HepG2 (cell line): ENCODE data around the gene CDC42BPG. TPM values are rescaled to one million over a fixed set of nuclear protein-coding genes. Genes with fewer than 3 reads are reported as not detected.

Source experiments
- BCL3 ChIP-seq: sonication (generic); formaldehyde crosslinking; IDR thresholded peaks from 2 replicates; pipeline ENCODE4 v1.5.1; 2020; ENCODE audit warnings: mild to moderate bottlenecking, missing genetic modification reagents, moderate library complexity
- CTCF ChIP-seq: sonication (generic); formaldehyde crosslinking; IDR thresholded peaks from 2 replicates; pipeline ENCODE4 v1.5.0; 2020; ENCODE audit warnings: mild to moderate bottlenecking, missing genetic modification reagents, moderate library complexity
- FOXA3 ChIP-seq: IDR thresholded peaks from 2 replicates; pipeline ENCODE4 v1.6.1; 2016; ENCODE audit warnings: missing genetic modification reagents, missing compliant biosample characterization
- KLF16 ChIP-seq, 2 experiments: sonication (generic) in 1 of 2; formaldehyde crosslinking in 1 of 2; IDR thresholded peaks; 2 replicates each; pipeline versions ENCODE4 v1.6.1 to v1.8.0; 2016 to 2023; ENCODE audit warnings: missing genetic modification reagents in 2 of 2, missing compliant biosample characterization in 1 of 2
- MED1 ChIP-seq: sonication (generic); formaldehyde crosslinking; IDR thresholded peaks from 2 replicates; pipeline ENCODE4 v1.4.0; 2020; ENCODE audit warnings: missing genetic modification reagents
- MYC ChIP-seq: sonication (generic); formaldehyde crosslinking; IDR thresholded peaks from 2 replicates; pipeline ENCODE4 v1.9.0; 2021; ENCODE audit warnings: missing genetic modification reagents, borderline replicate concordance
- NFKB2 ChIP-seq: sonication (generic); formaldehyde crosslinking; IDR thresholded peaks from 2 replicates; pipeline ENCODE4 v1.4.0; 2020; ENCODE audit warnings: missing genetic modification reagents, borderline replicate concordance
- NRL ChIP-seq: sonication (generic); formaldehyde crosslinking; IDR thresholded peaks from 2 replicates; pipeline ENCODE4 v1.5.0; 2020; ENCODE audit warnings: missing genetic modification reagents, mild to moderate bottlenecking, moderate library complexity, borderline replicate concordance
- SALL1 ChIP-seq: sonication (generic); formaldehyde crosslinking; IDR thresholded peaks from 2 replicates; pipeline ENCODE4 v1.8.0; 2022; ENCODE audit warnings: mild to moderate bottlenecking, missing genetic modification reagents
- SOX13 ChIP-seq, 3 experiments: fragments of 450-650 bp in 1 of 3; sonication (generic) in 1 of 3; formaldehyde crosslinking in 1 of 3; IDR thresholded peaks in 2 of 3; conservative IDR thresholded peaks in 1 of 3; 2 replicates each; pipeline versions ENCODE4 v1.5.0 to v1.6.1; 2016 to 2020; ENCODE audit warnings: antibody characterized with exemption in 1 of 3, mild to moderate bottlenecking in 1 of 3, missing compliant biosample characterization in 1 of 3, missing genetic modification reagents in 1 of 3, moderate library complexity in 1 of 3
- SPEN ChIP-seq: sonication (generic); formaldehyde crosslinking; IDR thresholded peaks from 2 replicates; pipeline ENCODE4 v1.5.1; 2020; ENCODE audit warnings: low read depth, mild to moderate bottlenecking, missing genetic modification reagents
- TARDBP ChIP-seq: sonication (generic); formaldehyde crosslinking; IDR thresholded peaks from 2 replicates; pipeline ENCODE4 v1.8.0; 2022; ENCODE audit warnings: mild to moderate bottlenecking, missing genetic modification reagents
- ZFP91 ChIP-seq: sonication (generic); formaldehyde crosslinking; IDR thresholded peaks from 2 replicates; pipeline ENCODE4 v1.9.0; 2022; ENCODE audit warnings: missing genetic modification reagents, mild to moderate bottlenecking, borderline replicate concordance
- ZNF235 ChIP-seq: sonication (generic); formaldehyde crosslinking; IDR thresholded peaks from 2 replicates; pipeline ENCODE4 v1.8.1; 2023; ENCODE audit warnings: mild to moderate bottlenecking, missing genetic modification reagents, borderline replicate concordance
- ZNF331 ChIP-seq: sonication (generic); formaldehyde crosslinking; IDR thresholded peaks from 2 replicates; pipeline ENCODE4 v1.4.0; 2020; ENCODE audit warnings: missing genetic modification reagents
- ZNF781 ChIP-seq: sonication (generic); formaldehyde crosslinking; IDR thresholded peaks from 2 replicates; pipeline ENCODE4 v1.5.1; 2020; ENCODE audit warnings: borderline replicate concordance, mild to moderate bottlenecking, missing genetic modification reagents; ENCODE audit errors: not compliant biosample characterization
- polyA plus RNA-seq, 8 experiments: library from polyadenylated mRNA; depleted of rRNA in 3 of 8; stranded (reverse) in 7 of 8; unstranded in 1 of 8; fragments of >200 nt; fragmentation: Illumina TruSeq in 4 of 8; extraction: Trizol in 4 of 8; gene quantifications; 2 replicates each; pipeline versions ENCODE4 v1.2.1 to v1.2.3, GENCODE V29; 2011 to 2016; ENCODE audit warnings: low read depth in 4 of 8, missing spikeins in 1 of 8, mixed read lengths in 1 of 8; ENCODE audit not compliant: insufficient read depth in 1 of 8
- total RNA-seq, 5 experiments: library from RNA; depleted of rRNA; stranded (reverse); fragments of >200 nt; fragmentation: Illumina TruSeq; extraction: Trizol; gene quantifications; 2 replicates each; pipeline ENCODE4 v1.2.3, GENCODE V29; 2016; ENCODE audit warnings: low read depth in 1 of 5

The CDC42BPG gene
- total and polyA plus RNA-seq, 2 of the 13 experiments (the other 11 are each of a cell fraction or from before 2014, with no cell fraction given), result 0.55 to 1.4 TPM

- TF ChIP-seq ZFP91 (CRISPR knock-in tag) (peak; percentile 81; the same call in 1 of the 2 replicates), FOXA3 (CRISPR knock-in tag) (peak; percentile 5; the same call in 1 of the 2 replicates), TARDBP (CRISPR knock-in tag) (peak; percentile 71), ZNF331 (CRISPR knock-in tag) (peak; percentile 7; the same call in 1 of the 2 replicates), SALL1 (CRISPR knock-in tag) (peak; percentile 54; the same call in 1 of the 2 replicates), MYC (CRISPR knock-in tag) (peak; percentile 67), NRL (peak; percentile 92; the same call in 1 of the 2 replicates), CTCF (0 out of 2 replicates have a peak, but pooled peaks have one; percentile 10), NFKB2 (CRISPR knock-in tag) (peak; percentile 59; the same call in 1 of the 2 replicates), SOX13 (IDR thresholded peaks at IDR 0.05) (no peak), SOX13 (CRISPR knock-in tag; conservative IDR thresholded peaks at IDR 0.05 in 1 of 2, IDR thresholded peaks at IDR 0.05 in 1 of 2) (no peak; a peak in 1 of 4 replicates), ZNF235 (CRISPR knock-in tag) (no peak), SPEN (CRISPR knock-in tag) (peak; percentile 88), KLF16 (CRISPR knock-in tag; IDR thresholded peaks at IDR 0.05) (peak in 1 of 2 experiments; percentile 82; a peak in 1 of 4 replicates), ZNF781 (CRISPR knock-in tag) (no peak), MED1 (CRISPR knock-in tag) (peak; percentile 57; the same call in 1 of the 2 replicates), BCL3 (peak; percentile 59; the same call in 1 of the 2 replicates)
Measured at GRCh38 chr11:64810271-64810890, 34.1 kb downstream of the CDC42BPG start, which contains the start of gene MEN1 (continued).
